ENCODE results near the gene FMNL2. TPM values are rescaled to one million over a fixed set of nuclear protein-coding genes. Genes with fewer than 3 reads are reported as not detected.

Gene FMNL2
- total and polyA plus RNA-seq, 4 donors, result 1.5 to 9.3 (median 5.1) TPM

GRCh38 chr2:152594792-152595191, 259.8 kb downstream of the FMNL2 start:
- Histone ChIP-seq H3K27me3 (ENCODE audit: control insufficient read depth in 4 of 4, insufficient read depth in 4 of 4, low read length in 3 of 4) (no peaks in the 10 kb centered on the region), H3K4me1 (ENCODE audit: control insufficient read depth in 4 of 4, insufficient read depth in 4 of 4, low read length in 3 of 4) (peaks cover 0 to 1% (median 0%) of the 10 kb centered on the region in 4 donors), H3K4me3 (ENCODE audit: low read depth in 1 of 3, low read length in 3 of 3) (no peak overlapping the region), H3K9ac (ENCODE audit: low read depth in 1 of 2, low read length in 2 of 2) (no peak overlapping the region), H3K36me3 (ENCODE audit: control insufficient read depth in 4 of 4, insufficient read depth in 3 of 4, low read depth in 1 of 4, low read length in 3 of 4) (no peaks in the 10 kb centered on the region), H3K27ac (ENCODE audit: low read depth in 1 of 2, low read length in 2 of 2) (no peak overlapping the region), H3K9me3 (ENCODE audit: control insufficient read depth in 4 of 4, low read length in 3 of 4) (no peaks in the 10 kb centered on the region)
- DNase-seq (ENCODE audit: low spot score), result no peak
- 73% methylated on average over 3 of the region's 3 CpGs for WGBS
- TF ChIP-seq GABPA (IDR thresholded peaks at IDR 0.05 in 1 of 2, conservative IDR thresholded peaks at IDR 0.05 in 1 of 2) (no peak), NR2F2 (IDR thresholded peaks at IDR 0.05) (no peak), EGR1 (IDR thresholded peaks at IDR 0.05; ENCODE audit: low read depth in 2 of 2) (no peak), YY1 (IDR thresholded peaks at IDR 0.05) (no peak), FOXA1 (IDR thresholded peaks at IDR 0.05) (no peak), RAD21 (IDR thresholded peaks at IDR 0.05) (no peak), ATF3 (IDR thresholded peaks at IDR 0.05) (no peak), RXRA (IDR thresholded peaks at IDR 0.05) (no peak), REST (IDR thresholded peaks at IDR 0.05) (no peak), SP1 (IDR thresholded peaks at IDR 0.05) (no peak), HNF4A (conservative IDR thresholded peaks at IDR 0.05) (no peak), HNF4G (IDR thresholded peaks at IDR 0.05) (no peak), JUND (IDR thresholded peaks at IDR 0.05) (no peak), CTCF (IDR thresholded peaks at IDR 0.05; ENCODE audit: low read depth, low read length, missing input control) (no peak), TAF1 (conservative IDR thresholded peaks at IDR 0.05) (no peak), FOXA2 (IDR thresholded peaks at IDR 0.05) (no peak)
- TF ChIP-seq, protein P1, sequence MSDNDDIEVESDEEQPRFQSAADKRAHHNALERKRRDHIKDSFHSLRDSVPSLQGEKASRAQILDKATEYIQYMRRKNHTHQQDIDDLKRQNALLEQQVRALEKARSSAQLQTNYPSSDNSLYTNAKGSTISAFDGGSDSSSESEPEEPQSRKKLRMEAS (IDR thresholded peaks at IDR 0.05), result no peak
- TF ChIP-seq, protein P2, sequence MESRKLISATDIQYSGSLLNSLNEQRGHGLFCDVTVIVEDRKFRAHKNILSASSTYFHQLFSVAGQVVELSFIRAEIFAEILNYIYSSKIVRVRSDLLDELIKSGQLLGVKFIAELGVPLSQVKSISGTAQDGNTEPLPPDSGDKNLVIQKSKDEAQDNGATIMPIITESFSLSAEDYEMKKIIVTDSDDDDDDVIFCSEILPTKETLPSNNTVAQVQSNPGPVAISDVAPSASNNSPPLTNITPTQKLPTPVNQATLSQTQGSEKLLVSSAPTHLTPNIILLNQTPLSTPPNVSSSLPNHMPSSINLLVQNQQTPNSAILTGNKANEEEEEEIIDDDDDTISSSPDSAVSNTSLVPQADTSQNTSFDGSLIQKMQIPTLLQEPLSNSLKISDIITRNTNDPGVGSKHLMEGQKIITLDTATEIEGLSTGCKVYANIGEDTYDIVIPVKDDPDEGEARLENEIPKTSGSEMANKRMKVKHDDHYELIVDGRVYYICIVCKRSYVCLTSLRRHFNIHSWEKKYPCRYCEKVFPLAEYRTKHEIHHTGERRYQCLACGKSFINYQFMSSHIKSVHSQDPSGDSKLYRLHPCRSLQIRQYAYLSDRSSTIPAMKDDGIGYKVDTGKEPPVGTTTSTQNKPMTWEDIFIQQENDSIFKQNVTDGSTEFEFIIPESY (IDR thresholded peaks at IDR 0.05), result no peak
